Measurements from ENCODE around the gene PMF1.

Gene PMF1

GRCh38 chr1:156241311-156241811 is 28.6 kb downstream of the PMF1 start:
- no peak for DNase-seq

- no peak for DNase-seq
Measured at GRCh38 chr1:156241926-156242325, 29.1 kb downstream of the PMF1 start, which contains the start of gene BGLAP. Gene BGLAP (plus strand): TSS chr1:156242184. CDS start chr1:156242232, 48 bp downstream.

- no peak for DNase-seq
Measured at GRCh38 chr1:156242738-156243137, 29.9 kb downstream of the PMF1 start.

GRCh38 chr1:156244126-156244525 is 31.3 kb downstream of the PMF1 start:
- DNase-seq, result no peak

GRCh38 chr1:156244712-156245111 is 31.9 kb downstream of the PMF1 start:
- DNase-seq, result no peak

GRCh38 chr1:156245451-156246232 is 32.8 kb downstream of the PMF1 start:
- peak; percentile 78 for DNase-seq

- DNase-seq, result no peak
Measured at GRCh38 chr1:156246241-156246780, 33.5 kb downstream of the PMF1 start.

GRCh38 chr1:156246781-156247459 is 34.1 kb downstream of the PMF1 start:
- DNase-seq, result no peak

- DNase-seq, result no peak
Measured at GRCh38 chr1:156247460-156248322, 34.9 kb downstream of the PMF1 start, which contains the start of gene PAQR6. Gene PAQR6 (minus strand): TSS chr1:156248056. CDS start chr1:156246731, 1,325 bp downstream.

- DNase-seq, result no peak
Measured at GRCh38 chr1:156248323-156248683, 35.5 kb downstream of the PMF1 start.

- no peak for DNase-seq
Measured at GRCh38 chr1:156249593-156249992, 36.8 kb downstream of the PMF1 start.

- DNase-seq, result no peak
Measured at GRCh38 chr1:156251527-156251926, 38.7 kb downstream of the PMF1 start.

GRCh38 chr1:156253634-156254033 is 40.8 kb downstream of the PMF1 start:
- DNase-seq, result no peak

- DNase-seq, result no peak
Measured at GRCh38 chr1:156257711-156258110, 44.9 kb downstream of the PMF1 start.

- DNase-seq, result no peak
Measured at GRCh38 chr1:156258859-156259258, 46.1 kb downstream of the PMF1 start.

- no peak for DNase-seq
Measured at GRCh38 chr1:156259805-156260204, 47.0 kb downstream of the PMF1 start.

GRCh38 chr1:156260896-156261295 is 48.1 kb downstream of the PMF1 start:
- no peak for DNase-seq

- no peak for DNase-seq
Measured at GRCh38 chr1:156262461-156263287, 49.9 kb downstream of the PMF1 start.

- no peak for DNase-seq
Measured at GRCh38 chr1:156263288-156263655, 50.5 kb downstream of the PMF1 start.

GRCh38 chr1:156266051-156266450 is 53.2 kb downstream of the PMF1 start:
- DNase-seq, result no peak

GRCh38 chr1:156268336-156268735 is 55.5 kb downstream of the PMF1 start:
- DNase-seq, result no peak

- no peak for DNase-seq
Measured at GRCh38 chr1:156270314-156270713, 57.5 kb downstream of the PMF1 start.

Measured in NCI-H345 (cell line).